ENCODE data around the gene KDM7A.

Gene KDM7A

GRCh38 chr7:140060788-140061606 lies 115.8 kb downstream of the KDM7A start:
- DNase-seq = no peak
- intact Hi-C loops (cut with DNase I; ENCODE audit: low total_unique reads) = no loop called here
- H3K27me3 ChIP-seq = no peaks in the 10 kb centered on the region
- H3K27ac ChIP-seq = peak overlapping the region; percentile 81 to 88
- peaks cover 0 to 17% (median 0%) of the 10 kb centered on the region in 3 donors for H3K36me3 ChIP-seq
- TF ChIP-seq, protein P1, sequence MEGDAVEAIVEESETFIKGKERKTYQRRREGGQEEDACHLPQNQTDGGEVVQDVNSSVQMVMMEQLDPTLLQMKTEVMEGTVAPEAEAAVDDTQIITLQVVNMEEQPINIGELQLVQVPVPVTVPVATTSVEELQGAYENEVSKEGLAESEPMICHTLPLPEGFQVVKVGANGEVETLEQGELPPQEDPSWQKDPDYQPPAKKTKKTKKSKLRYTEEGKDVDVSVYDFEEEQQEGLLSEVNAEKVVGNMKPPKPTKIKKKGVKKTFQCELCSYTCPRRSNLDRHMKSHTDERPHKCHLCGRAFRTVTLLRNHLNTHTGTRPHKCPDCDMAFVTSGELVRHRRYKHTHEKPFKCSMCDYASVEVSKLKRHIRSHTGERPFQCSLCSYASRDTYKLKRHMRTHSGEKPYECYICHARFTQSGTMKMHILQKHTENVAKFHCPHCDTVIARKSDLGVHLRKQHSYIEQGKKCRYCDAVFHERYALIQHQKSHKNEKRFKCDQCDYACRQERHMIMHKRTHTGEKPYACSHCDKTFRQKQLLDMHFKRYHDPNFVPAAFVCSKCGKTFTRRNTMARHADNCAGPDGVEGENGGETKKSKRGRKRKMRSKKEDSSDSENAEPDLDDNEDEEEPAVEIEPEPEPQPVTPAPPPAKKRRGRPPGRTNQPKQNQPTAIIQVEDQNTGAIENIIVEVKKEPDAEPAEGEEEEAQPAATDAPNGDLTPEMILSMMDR (IDR thresholded peaks at IDR 0.05) = no peak
- peaks cover 0 to 3% (median 0%) of the 10 kb centered on the region in 3 donors for H3K9me3 ChIP-seq
- H3K4me1 ChIP-seq = peaks cover 0 to 45% (median 22%) of the 10 kb centered on the region in 4 donors
- H3K4me3 ChIP-seq = no peak overlapping the region

DNA sequence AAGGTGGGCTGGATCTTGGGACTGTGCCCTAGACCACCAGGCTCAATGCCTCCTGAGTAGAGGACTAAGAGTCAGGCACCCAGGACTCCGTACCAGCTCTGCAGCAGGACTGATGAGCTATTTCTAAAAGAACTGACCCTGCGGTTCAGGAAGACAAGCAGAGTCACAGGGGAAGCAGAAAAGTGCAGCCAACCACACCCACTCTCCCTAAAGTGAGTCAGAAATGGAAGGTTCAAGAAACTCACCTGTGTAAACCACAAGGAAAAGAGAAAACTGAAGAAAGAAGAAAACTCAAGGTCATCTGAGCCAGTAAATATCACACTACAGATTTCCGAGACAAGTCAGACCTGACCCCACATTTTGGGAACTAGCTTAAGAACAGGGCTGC lies 116.5 kb downstream of the KDM7A start:
- Histone ChIP-seq H3K27me3 (no peaks in the 10 kb centered on the region), H3K27ac (peak overlapping the region; percentile 19 to 81), H3K9me3 (no peaks in the 10 kb centered on the region), H3K4me1 (peaks cover 0 to 45% (median 22%) of the 10 kb centered on the region in 4 donors), H3K36me3 (peaks cover 0 to 17% (median 0%) of the 10 kb centered on the region in 3 donors), H3K4me3 (no peak overlapping the region)
- TF ChIP-seq, protein P1 (IDR thresholded peaks at IDR 0.05) = no peak
- intact Hi-C loops (cut with DNase I; ENCODE audit: low total_unique reads) = no loop called here
- no peak for DNase-seq

DNA sequence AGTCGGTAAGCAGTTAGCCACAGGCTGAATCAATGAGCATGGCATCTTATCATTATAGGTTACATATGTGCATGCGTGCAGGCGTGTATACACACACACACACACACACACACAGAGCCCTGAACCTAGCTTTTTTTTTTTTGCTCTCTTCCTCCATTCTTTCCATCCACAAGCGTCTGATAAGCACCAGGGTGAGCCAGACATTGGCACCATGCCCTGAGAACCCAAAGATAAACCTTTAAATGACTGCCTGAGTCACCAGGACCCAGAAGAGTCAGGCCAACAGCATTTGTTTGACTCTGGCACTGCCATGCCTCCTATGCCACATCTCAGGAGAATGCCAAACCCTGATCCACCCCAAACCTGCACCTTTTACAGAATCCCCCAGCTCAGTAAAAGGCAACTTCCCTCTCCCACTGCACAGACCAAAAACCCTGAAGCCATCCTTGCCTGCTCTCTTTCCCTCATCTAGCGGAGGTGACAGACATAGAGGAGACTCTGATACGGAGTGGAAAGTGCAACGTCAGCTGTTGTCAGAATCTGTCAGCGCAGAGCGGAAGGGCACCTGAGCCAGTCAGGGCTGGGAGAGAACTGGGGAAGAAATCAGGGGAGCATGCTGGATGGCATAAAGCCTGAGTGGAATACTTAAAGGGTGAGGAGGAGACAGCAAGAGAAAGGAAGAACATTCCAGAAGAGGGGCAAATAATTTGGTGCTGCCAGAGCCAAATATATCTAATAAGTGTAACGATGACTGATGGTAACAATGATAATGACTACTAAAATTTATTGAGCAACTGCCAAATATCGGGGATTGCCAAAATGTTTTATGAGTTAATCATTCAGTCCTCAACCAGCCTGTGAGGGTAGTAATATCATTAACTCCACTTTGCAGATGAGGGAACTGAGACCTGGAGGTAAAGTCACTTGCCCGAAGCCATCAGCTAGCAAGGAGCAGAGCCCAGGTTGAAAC lies 117.2 kb downstream of the KDM7A start:
- DNase-seq = peak; percentile 61 to 73
- no peak overlapping the region for H3K4me3 ChIP-seq

DNA sequence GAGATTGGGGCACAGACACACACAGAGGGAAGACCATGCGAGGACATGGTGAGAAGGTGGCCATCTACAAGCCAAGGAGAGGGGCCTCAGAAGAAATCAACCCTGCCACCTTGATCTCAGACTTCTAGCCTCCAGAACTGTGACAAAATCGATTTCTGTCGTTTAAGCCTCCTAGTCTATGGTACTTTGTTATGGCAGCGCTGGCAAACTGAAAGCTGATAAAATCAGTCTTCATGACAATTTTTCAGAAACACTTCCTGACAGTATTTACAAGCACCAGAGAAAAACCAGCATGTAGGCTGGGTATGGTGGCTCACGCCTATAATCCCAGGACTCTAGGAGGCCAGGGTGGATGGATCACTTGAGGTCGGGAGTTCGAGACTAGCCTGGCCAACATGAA lies 118.3 kb downstream of the KDM7A start:
- Histone ChIP-seq H3K27me3 (no peaks in the 10 kb centered on the region), H3K9me3 (no peaks in the 10 kb centered on the region), H3K27ac (no peak overlapping the region), H3K4me3 (no peak overlapping the region), H3K4me1 (peaks cover 0 to 45% (median 22%) of the 10 kb centered on the region in 4 donors), H3K36me3 (peaks cover 6 to 17% (median 7%) of the 10 kb centered on the region in 3 donors)
- no peak for DNase-seq
- intact Hi-C loops (cut with DNase I; ENCODE audit: low total_unique reads) = no loop called here
- TF ChIP-seq, protein P1 (IDR thresholded peaks at IDR 0.05) = no peak

More for the DNA sequence above, 117.2 kb downstream of the KDM7A start:
- no peaks in the 10 kb centered on the region for H3K27me3 ChIP-seq
- peaks cover 0 to 17% (median 0%) of the 10 kb centered on the region in 3 donors for H3K36me3 ChIP-seq
- no peaks in the 10 kb centered on the region for H3K9me3 ChIP-seq
- H3K27ac ChIP-seq = peak overlapping the region; percentile 19 to 81
- TF ChIP-seq, protein P1 (IDR thresholded peaks at IDR 0.05) = no peak
- H3K4me1 ChIP-seq = peaks cover 0 to 45% (median 22%) of the 10 kb centered on the region in 4 donors
- intact Hi-C loops (cut with DNase I; ENCODE audit: low total_unique reads) = no loop called here

DNA sequence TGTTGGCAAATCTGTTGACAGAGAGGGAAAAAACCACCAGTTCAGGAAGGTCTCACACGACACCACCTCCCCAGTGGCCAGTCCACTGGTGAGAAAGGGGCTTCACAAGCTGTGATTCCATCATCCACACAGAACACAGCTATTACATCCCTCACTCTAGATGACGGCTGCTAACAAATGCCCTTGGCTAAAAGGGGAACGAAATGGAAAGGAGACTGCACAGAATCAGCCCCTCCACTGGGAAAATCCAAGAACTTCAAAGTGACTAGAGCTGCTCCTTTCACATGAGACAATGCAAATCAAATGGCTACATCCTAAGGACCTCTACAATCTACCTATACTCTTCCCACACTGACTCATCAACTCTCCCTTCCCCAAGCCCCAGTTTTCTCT lies 119.6 kb downstream of the KDM7A start:
- TF ChIP-seq, protein P1 (IDR thresholded peaks at IDR 0.05) = no peak
- DNase-seq = no peak
- peaks cover 0 to 43% (median 20%) of the 10 kb centered on the region in 4 donors for H3K4me1 ChIP-seq
- H3K36me3 ChIP-seq = peaks cover 9 to 17% (median 9%) of the 10 kb centered on the region in 3 donors
- no peaks in the 10 kb centered on the region for H3K27me3 ChIP-seq
- intact Hi-C loops (cut with DNase I; ENCODE audit: low total_unique reads) = no loop called here
- H3K9me3 ChIP-seq = no peaks in the 10 kb centered on the region
- H3K27ac ChIP-seq = no peak overlapping the region
- H3K4me3 ChIP-seq = no peak overlapping the region

Data from tibial artery (tissue), 4 donors.